Embryonic facial prominence (tissue), 1 donor: ENCODE data around the gene COMMD8.
"Not testable (repeated sequence)": the region's sequence is repeated elsewhere in the genome, so short reads cannot be mapped to it uniquely, and the experiment has no call there.

Experiments used
- DNase-seq: peaks from one replicate; pipeline ENCODE4 v3.0.0-alpha.2; 2016; ENCODE audit errors: extremely low spot score

COMMD8 gene

DNA sequence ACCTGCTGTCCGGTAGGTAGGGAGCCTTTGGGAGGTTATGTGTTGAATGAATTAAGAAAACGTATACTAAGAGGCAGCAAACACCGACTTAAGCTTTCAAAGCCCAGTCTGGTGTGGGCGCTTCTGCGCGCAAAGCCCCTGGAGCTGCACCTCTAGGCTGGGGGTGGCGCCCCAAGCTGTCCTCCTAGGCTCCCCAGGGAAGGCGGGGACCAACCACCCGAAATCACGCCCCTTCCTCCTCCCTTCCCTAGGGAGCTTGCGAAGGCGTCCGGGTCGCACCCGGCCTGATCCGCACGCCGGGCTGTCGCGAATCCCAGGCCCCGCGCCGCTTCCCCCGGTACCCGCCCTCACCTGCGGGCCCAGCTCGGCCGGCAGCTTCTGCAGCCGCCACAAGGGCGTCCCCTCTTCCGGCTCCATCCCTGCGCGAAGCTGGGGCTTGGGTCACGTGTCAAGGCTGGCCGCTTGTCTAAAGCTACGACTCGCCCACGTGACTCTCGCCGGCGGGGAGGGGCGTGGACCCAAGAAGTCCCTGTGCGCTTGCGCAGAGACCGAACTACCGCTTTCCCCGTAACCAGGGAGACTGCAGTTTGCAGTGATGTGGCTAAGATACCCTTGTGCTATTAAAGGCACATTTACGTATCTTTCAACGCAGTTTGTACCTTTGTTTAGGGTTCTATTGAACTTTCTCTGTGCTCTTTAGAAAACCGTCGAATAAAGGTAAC, at the start of gene COMMD8:
Gene COMMD8, minus strand, starts transcription at position 468 of the 722 bp plus-strand sequence. Its CDS starts 51 bp downstream, at position 417.
- peak; percentile 88 for DNase-seq

- no peak for DNase-seq
Measured at GRCh38 chr4:47510506-47511143, 47.1 kb upstream of the COMMD8 start.

DNA sequence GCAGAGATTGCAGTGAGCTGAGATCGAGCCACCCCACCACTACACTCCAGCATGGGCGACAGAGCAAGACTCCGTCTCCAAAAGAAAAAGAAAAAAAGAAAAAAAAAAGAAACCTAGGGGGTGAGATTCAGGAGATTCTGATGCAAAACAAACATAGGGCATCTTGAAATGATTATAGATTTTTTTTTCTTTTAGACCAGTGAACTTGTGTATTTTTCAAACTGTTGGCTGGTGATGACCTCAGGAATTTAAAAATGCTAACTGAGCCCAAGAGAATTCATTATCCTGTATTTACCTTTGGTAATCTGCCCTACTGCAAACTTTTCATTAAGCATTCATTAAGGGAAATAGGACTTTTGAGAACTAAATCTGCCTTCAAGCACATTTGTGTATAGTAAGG, 42.2 kb upstream of the COMMD8 start:
- no peak for DNase-seq

DNA sequence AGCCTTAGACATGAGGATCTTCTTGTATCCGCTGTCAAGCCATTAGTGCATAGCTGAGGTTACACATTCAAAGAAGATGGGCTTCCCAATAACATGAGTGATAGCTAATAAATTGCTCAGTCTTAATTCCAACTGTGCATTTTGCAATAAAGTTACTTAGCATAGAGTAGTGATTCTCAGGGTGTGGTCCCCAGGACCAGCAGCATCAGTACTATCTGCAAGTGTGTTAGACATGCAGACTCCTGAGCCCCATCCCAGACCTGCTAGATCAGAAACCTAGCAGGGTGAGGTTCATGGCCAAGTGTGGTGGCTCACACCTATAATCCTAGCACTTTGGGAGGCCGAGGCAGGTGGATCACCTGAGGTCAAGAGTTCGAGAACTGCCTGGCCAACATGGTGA, 41.6 kb upstream of the COMMD8 start:
- no peak for DNase-seq

DNA sequence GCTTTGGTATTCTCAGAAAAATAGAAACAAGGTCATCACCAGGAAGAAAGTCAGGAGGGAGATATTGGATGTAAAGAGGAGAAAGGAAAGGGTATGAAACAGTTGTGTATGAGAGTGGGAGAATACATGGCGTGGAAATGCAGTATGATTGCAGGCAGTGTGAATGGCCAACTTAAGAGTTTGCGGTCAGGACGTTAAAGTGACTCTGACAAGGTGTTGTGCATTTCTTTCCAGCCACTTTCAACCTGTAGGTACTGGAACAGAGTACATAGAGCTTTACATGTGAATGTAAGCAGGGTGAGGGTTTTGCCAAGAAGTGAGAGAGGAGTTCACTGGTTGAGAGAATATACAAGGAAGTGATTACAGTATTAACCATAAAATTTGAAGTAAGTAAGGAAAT, 37.3 kb upstream of the COMMD8 start:
- DNase-seq, result no peak

DNA sequence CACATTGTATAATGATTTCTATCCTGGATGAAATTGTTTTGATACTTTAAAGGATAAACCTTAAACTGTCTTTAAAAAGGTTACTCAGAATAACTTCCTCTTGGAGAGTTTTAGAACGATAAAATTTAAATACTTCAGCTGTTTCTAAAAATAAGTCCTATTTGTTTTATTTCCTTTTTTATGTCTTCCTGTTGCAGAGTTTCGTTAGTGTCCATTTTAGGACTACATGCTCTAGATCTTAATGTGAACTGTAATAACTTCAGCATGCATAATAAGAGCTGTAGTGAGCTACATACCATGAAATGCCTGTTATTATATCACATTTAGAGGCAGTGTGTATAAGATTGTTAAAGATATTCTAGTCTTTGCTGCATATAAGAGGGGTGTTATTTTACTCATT, 36.2 kb upstream of the COMMD8 start:
- no peak for DNase-seq

- no peak for DNase-seq
Measured at GRCh38 chr4:47498899-47499298, 35.4 kb upstream of the COMMD8 start.

GRCh38 chr4:47494124-47494430, 30.6 kb upstream of the COMMD8 start:
- no peak for DNase-seq

DNA sequence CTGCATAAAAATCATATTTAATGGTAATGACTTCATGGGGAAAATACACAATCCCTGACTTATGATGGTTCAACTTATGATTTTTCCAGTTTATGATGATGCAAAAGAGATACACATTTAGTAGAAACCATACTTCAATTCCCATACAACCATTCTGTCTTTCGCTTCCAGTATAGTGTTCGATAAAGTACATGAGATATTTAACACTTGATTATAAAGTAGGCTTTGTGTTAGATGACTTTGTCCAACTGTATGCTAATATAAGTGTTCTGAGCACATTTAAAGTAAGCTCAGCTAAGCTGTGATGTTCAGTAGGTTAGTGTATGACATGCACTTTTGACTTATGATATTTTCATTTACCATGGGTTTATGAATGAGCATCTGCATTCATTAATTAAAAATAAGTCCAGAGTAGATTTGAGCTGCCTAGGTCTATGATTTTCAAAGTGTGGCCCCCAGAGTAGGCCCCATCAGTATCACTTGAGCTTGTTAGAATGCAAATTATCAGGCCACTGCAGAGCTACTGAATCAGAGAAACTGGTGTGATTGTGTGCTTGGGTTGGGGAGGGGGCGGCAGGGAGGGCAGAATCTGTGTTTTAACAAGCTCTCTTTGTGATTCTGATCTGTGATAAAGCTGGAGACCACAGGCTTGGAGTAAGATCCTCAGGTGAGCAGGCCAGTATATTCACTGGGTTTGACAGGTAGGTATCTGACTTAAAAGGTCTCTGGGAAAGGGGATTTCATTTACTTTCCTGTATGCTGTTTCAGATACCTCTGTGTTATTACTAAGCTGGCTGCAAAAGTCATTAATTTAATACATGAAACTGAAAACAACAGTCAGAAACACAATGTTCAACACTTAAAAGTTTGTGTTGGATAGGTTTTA, 30.0 kb upstream of the COMMD8 start:
- DNase-seq, result no peak

DNA sequence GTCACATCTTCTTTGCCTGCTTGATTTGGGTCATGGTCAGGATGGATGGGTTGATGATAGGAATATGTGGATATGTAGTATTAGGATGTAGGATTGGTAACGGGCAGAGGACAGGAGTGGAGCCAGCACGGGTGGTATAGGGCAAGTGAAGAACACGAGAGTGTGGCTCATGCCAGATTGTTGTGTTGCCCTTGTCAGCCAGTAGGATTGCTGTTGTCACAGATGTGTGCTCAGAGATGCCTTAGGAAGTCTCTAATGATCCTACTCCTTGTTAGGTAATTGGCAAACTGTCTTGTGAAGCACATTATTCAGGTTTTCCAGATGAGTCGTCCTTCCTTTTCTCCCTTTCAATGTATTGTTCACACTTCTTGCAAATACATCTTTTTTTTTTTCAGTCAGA, 27.0 kb upstream of the COMMD8 start:
- no peak for DNase-seq

DNA sequence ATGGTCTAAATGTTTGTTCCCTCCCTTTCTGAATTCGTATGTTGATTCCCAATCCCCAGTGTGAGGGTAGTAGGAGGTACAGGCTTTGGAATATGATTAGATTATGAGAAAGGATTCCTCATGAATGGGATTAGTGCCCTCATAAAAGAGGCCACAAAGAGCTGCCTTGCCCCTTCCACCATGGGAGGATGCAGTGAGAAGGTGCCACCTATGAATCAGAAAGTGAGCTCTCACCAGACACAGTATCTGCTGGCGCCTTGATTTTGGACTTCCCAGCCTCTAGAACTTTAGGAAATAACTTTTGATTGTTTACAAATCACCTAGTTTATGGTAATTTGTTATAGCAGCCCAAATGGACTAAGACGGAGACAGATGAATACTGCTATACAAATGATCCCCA, 25.2 kb upstream of the COMMD8 start:
- no peak for DNase-seq

DNA sequence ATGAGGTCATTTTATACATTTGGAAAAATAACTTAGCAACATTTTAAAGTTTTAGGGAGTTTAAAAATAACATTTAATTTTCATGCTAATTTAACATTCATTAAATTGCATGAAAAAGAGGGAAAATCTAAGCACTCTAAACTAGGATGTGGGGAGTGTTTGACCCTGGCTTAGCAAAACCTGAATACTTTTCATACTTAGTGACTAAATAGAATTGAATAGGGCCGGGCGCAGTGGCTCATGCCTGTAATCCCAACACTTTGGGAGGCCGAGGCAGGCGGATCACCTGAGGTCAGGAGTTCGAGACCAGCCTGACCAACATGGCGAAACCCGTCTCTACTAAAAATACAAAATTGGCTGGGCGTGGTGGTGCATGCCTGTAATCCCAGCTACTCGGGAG, 23.2 kb upstream of the COMMD8 start:
- DNase-seq, result not testable (repeated sequence)

GRCh38 chr4:47486231-47486673, 22.8 kb upstream of the COMMD8 start:
- DNase-seq, result no peak

- no peak for DNase-seq
Measured at GRCh38 chr4:47485768-47486167, 22.3 kb upstream of the COMMD8 start.

- peak; percentile 89 for DNase-seq
Measured at GRCh38 chr4:47485047-47485692, 21.7 kb upstream of the COMMD8 start, which contains the start of gene ATP10D. Gene ATP10D, plus strand, starts transcription at chr4:47485275. Its CDS starts 27,266 bp downstream, at chr4:47512541.

GRCh38 chr4:47484168-47484567, 20.7 kb upstream of the COMMD8 start:
- DNase-seq, result no peak

DNA sequence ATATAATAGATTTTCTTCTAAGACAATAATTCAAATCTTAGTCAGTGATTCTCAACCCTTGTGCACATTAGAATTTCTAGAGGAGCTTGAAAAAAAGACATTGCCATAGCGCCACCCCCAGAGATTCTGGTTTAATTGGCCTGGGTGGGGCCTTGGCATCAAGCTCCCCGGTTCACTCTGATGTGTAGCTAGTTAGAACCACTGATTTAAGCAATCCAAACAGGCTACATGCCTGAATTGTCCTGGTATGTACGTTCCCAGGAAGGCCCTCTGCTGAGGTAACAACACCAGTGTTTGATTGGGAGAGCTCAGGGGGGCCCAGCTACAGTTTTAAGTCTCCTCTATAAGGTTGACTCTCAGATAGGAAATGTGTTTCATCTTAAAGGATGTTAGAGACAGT, 20.2 kb upstream of the COMMD8 start:
- DNase-seq, result no peak

DNA sequence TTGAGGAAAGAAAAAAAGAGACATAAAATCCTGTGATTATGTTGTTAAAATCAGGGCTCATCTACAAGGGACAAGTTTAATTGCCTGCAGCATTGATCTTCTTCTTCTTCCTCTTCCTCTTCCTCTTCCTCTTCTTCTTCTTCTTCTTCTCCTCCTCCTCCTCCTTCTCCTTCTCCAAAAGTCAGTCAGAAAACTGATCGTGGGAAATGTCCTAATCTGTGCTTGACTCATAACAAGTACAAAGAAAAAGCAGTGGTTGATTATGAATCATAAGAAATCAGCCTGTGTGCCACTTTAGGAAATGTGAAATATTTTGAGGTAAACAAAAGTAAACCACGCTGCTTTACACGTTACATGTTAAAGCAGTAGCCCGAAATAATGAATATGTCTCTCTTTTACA, 18.8 kb upstream of the COMMD8 start:
- no peak for DNase-seq

GRCh38 chr4:47478804-47479203, 15.3 kb upstream of the COMMD8 start:
- no peak for DNase-seq

DNA sequence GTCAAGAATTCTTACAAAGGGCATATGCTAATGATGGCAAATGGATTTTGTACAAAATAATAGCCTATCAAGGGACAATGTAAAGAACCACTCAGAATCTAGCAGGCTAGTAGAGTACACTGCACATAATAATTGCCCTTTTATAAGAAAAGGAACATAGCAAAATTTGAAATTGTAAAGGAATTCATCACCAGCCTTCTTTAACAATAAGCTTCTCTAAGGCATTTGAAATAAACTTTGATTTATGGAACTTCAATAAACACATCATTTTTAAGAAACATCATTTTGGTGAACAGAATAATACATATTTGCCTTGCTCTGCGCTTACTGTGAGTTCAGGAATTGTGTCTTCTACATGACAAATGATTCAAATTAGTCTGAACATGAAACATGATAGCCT, 11.9 kb upstream of the COMMD8 start:
- no peak for DNase-seq

GRCh38 chr4:47474799-47475198, 11.3 kb upstream of the COMMD8 start:
- DNase-seq, result no peak

DNA sequence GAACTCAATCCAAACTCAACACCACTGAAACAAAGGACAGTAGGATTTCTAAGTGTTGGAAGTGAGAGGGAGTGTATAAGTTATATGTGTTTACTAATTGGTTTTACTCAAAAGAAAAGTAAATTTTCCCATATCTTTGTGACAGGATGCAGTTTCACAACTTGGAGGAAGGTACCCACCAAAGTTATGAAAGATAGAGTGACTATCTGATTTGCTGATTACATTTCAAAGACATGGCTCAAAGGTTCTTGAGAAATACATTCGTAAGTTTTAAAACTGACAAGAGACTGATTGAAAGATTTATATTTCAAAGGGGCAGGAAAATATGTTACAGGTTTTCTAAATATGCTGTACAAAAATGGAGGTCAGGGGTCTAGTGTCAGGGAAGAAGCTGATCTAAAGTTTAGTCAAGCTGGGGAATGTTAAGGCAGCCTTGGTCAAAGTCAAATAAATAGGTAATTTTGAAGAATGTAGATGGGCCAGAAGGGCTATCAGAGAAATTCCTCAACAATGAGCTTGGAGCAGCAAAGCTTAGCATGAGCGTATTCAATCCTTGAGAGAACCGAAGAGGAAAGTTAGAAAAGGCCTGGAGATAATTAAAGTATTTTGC, 9.7 kb upstream of the COMMD8 start:
- DNase-seq, result no peak
